Measurements from ENCODE around the gene LRRK1. TPM values are rescaled to one million over a fixed set of nuclear protein-coding genes. Genes with fewer than 3 reads are reported as not detected.

The LRRK1 gene
- total RNA-seq, 2 experiments from 2014 or later: 0.20 to 0.60 TPM

DNA sequence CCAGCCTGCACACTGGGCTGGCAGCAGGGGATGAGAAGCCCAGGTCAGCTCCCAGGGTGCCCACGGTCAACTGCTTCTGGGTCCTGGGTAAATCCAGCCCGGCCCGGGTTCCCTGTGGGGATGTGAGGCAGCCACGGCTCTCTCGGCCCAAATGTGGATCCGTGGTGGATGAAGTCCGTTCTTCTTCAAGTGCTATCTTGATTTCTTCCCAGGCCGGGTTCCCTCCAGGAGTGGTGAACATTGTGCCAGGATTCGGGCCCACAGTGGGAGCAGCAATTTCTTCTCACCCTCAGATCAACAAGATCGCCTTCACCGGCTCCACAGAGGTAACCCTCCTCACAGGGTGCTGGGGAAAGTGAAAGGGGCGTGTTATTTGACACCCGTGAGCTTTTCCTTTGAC lies 23.4 kb upstream of the LRRK1 start:
- CTCF ChIA-PET: interaction anchor here (0.6 to 0.9 kb wide), 2 partner anchors 23 to 1106 kb away, joined by 3 read pairs; no protein-coding TSS in a partner anchor
- DNase-seq: no peak
- Mint-ChIP-seq H3K4me3 (no peak overlapping the region), H3K27ac (no peak overlapping the region), H3K9me3 (no peaks in the 10 kb centered on the region), H3K36me3 (ENCODE audit: low read depth) (no peaks in the 10 kb centered on the region), H3K27me3 (ENCODE audit: low read depth) (peaks cover 31% of the 10 kb centered on the region), H3K4me1 (ENCODE audit: low read depth) (no peaks in the 10 kb centered on the region)
- intact Hi-C loops (cut with micrococcal nuclease): no loop called here

DNA sequence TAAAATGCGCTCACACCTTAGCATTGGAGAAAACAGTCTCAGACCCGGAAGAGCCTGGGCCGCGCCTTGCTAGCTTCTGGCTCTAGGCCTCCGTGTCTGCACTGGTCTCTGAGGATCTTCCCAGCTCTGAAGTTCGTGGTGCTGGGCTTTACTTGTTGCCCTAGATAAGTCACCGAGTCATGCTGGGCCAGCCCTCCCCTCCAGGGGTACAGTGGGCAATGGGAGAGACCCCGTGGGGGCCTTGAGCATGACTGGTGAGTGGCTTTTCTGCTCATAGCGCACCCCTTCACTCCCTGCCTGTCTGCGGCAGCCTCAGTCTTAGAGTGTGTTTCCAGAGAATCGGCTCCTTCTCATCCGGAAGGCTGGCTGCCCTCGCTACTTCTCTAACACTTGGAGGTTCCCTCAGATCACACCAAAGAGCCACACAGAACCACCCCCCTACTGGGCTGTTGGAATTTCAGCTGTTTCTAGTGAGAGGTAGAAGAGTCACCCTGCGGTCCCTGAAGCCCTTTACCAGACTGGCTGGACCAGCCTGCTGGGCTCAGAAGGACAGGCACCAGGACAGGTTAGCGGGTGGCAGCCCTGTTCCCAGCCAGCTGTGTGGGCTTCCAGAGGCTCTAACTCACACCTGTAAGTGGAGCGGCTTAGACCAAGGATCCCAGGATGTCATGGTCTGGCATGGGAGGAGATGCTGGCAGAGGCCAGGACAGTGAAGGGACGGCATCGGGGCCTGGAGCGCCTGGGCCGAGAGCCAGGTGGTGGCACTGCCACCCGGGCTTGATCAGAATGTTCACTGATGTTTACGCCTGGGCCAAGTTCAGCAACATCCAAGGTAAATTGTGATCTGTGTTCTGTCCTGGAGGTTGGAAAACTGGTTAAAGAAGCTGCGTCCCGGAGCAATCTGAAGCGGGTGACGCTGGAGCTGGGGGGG lies 21.7 kb upstream of the LRRK1 start:
- intact Hi-C loops (cut with micrococcal nuclease): no loop called here
- CTCF ChIA-PET: no interaction called here
- Mint-ChIP-seq H3K27me3 (ENCODE audit: low read depth) (peaks cover 18% of the 10 kb centered on the region), H3K36me3 (ENCODE audit: low read depth) (no peaks in the 10 kb centered on the region), H3K4me3 (no peak overlapping the region), H3K4me1 (ENCODE audit: low read depth) (no peaks in the 10 kb centered on the region), H3K9me3 (no peaks in the 10 kb centered on the region), H3K27ac (no peak overlapping the region)
- no peak for DNase-seq

GRCh38 chr15:100898152-100898490 lies 21.0 kb upstream of the LRRK1 start:
- Mint-ChIP-seq H3K27ac (no peak overlapping the region), H3K36me3 (ENCODE audit: low read depth) (no peaks in the 10 kb centered on the region), H3K4me1 (ENCODE audit: low read depth) (no peaks in the 10 kb centered on the region), H3K9me3 (no peaks in the 10 kb centered on the region), H3K4me3 (no peak overlapping the region), H3K27me3 (ENCODE audit: low read depth) (peaks cover 14% of the 10 kb centered on the region)
- intact Hi-C loops (cut with micrococcal nuclease): no loop called here
- no peak for DNase-seq
- CTCF ChIA-PET: no interaction called here

GRCh38 chr15:100898661-100899462 lies 20.3 kb upstream of the LRRK1 start:
- no peaks in the 10 kb centered on the region for H3K4me1 Mint-ChIP-seq (ENCODE audit: low read depth)
- DNase-seq: no peak
- CTCF ChIA-PET: no interaction called here
- no peaks in the 10 kb centered on the region for H3K36me3 Mint-ChIP-seq (ENCODE audit: low read depth)
- intact Hi-C loops (cut with micrococcal nuclease): no loop called here
- peaks cover 8% of the 10 kb centered on the region for H3K27me3 Mint-ChIP-seq (ENCODE audit: low read depth)
- no peak overlapping the region for H3K4me3 Mint-ChIP-seq
- H3K9me3 Mint-ChIP-seq: no peaks in the 10 kb centered on the region
- no peak overlapping the region for H3K27ac Mint-ChIP-seq

- no peaks in the 10 kb centered on the region for H3K4me1 Mint-ChIP-seq (ENCODE audit: low read depth)
- CTCF ChIA-PET: no interaction called here
- H3K4me3 Mint-ChIP-seq: no peak overlapping the region
- peaks cover 5% of the 10 kb centered on the region for H3K27me3 Mint-ChIP-seq (ENCODE audit: low read depth)
- DNase-seq: no peak
- H3K27ac Mint-ChIP-seq: no peak overlapping the region
- intact Hi-C loops (cut with micrococcal nuclease): no loop called here
- H3K36me3 Mint-ChIP-seq (ENCODE audit: low read depth): no peaks in the 10 kb centered on the region
- H3K9me3 Mint-ChIP-seq: no peaks in the 10 kb centered on the region
Observed at GRCh38 chr15:100899601-100900000, 19.6 kb upstream of the LRRK1 start.

DNA sequence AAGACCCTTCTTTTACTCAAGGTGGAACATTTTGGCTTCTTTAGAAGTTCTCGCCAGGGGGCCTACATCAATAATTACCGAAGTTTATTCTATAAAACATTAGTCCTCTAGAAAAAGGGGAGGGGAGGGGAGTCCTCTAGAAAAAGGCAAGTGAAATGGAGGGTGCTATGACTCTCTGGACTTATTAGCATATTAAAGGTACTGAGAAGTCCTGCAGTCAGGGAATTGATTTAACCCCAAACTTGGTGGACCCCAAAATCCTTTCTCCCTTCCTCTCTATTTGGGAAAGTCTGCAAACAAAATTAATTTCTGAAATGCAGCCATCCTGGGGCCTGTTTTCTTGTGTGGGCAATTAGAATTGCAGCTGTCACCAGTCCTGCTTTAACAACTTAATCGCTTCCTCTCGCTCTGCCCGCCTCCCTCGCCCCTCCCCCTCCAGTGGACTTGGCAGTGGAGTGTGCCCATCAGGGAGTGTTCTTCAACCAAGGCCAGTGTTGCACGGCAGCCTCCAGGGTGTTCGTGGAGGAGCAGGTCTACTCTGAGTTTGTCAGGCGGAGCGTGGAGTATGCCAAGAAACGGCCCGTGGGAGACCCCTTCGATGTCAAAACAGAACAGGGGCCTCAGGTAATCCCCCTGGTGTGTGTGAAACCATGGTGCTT lies 18.9 kb upstream of the LRRK1 start:
- no peak for DNase-seq
- CTCF ChIA-PET: no interaction called here
- peaks cover 3% of the 10 kb centered on the region for H3K27me3 Mint-ChIP-seq (ENCODE audit: low read depth)
- H3K4me1 Mint-ChIP-seq (ENCODE audit: low read depth): no peaks in the 10 kb centered on the region
- no peaks in the 10 kb centered on the region for H3K9me3 Mint-ChIP-seq
- H3K36me3 Mint-ChIP-seq (ENCODE audit: low read depth): no peaks in the 10 kb centered on the region
- intact Hi-C loops (cut with micrococcal nuclease): no loop called here
- no peak overlapping the region for H3K4me3 Mint-ChIP-seq
- H3K27ac Mint-ChIP-seq: no peak overlapping the region

DNA sequence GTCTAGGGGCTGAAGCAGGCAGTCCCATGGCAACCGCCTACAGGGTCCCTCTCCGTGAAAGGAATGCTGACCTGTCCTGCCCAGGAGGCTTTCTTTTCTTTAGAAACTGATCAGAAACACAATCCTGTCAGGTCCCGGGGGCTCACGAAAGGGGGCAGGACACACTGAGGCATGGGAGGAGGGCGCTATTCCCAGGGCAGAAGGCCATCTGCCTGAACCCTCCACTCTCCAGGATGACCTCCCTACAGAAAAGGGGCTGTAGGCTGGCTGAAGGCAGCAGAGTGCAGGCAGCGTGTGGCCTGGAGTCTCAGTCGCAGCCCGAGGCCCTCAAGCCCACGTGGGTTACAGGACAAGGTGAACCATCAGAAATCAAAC lies 18.4 kb upstream of the LRRK1 start:
- Mint-ChIP-seq H3K4me3 (no peak overlapping the region), H3K27ac (no peak overlapping the region), H3K4me1 (ENCODE audit: low read depth) (no peaks in the 10 kb centered on the region), H3K36me3 (ENCODE audit: low read depth) (no peaks in the 10 kb centered on the region), H3K27me3 (ENCODE audit: low read depth) (peaks cover 3% of the 10 kb centered on the region), H3K9me3 (no peaks in the 10 kb centered on the region)
- no peak for DNase-seq
- CTCF ChIA-PET: no interaction called here
- intact Hi-C loops (cut with micrococcal nuclease): no loop called here

DNA sequence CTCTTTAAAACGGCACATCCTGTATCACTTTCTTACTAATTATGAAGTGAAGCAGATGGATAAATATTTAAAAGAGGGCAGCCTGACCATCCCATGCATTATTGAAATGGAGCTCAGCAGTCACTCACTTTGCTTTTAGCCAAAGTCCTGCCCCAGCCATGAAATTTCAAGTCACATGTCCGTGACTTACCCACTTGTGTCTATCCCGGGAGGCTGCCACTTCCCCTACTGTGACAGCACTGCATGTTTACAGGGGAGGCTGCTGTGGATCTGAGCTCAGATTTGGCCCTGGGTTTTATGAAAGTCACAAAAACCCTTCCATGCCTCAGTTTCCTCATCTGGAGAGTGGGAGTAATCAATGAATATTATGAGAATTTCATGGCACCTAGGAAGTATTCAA lies 17.9 kb upstream of the LRRK1 start:
- intact Hi-C loops (cut with micrococcal nuclease): no loop called here
- Mint-ChIP-seq H3K36me3 (ENCODE audit: low read depth) (no peaks in the 10 kb centered on the region), H3K4me1 (ENCODE audit: low read depth) (no peaks in the 10 kb centered on the region), H3K4me3 (no peak overlapping the region), H3K27ac (no peak overlapping the region), H3K27me3 (ENCODE audit: low read depth) (peaks cover 3% of the 10 kb centered on the region), H3K9me3 (no peaks in the 10 kb centered on the region)
- DNase-seq: no peak
- CTCF ChIA-PET: no interaction called here

GRCh38 chr15:100901702-100902435 lies 17.3 kb upstream of the LRRK1 start:
- Mint-ChIP-seq H3K4me1 (ENCODE audit: low read depth) (no peaks in the 10 kb centered on the region), H3K27ac (no peak overlapping the region), H3K27me3 (ENCODE audit: low read depth) (peaks cover 3% of the 10 kb centered on the region), H3K4me3 (no peak overlapping the region), H3K36me3 (ENCODE audit: low read depth) (no peaks in the 10 kb centered on the region), H3K9me3 (no peaks in the 10 kb centered on the region)
- CTCF ChIA-PET: interaction anchor here (0.6 to 1.9 kb wide), 3 partner anchors 29 to 105 kb away, joined by 3 to 5 read pairs (median 3); no protein-coding TSS in a partner anchor
- no peak for DNase-seq
- intact Hi-C loops (cut with micrococcal nuclease): no loop called here

- no peaks in the 10 kb centered on the region for H3K36me3 Mint-ChIP-seq (ENCODE audit: low read depth)
- H3K27me3 Mint-ChIP-seq (ENCODE audit: low read depth): peaks cover 9% of the 10 kb centered on the region
- no peak overlapping the region for H3K4me3 Mint-ChIP-seq
- no peak overlapping the region for H3K27ac Mint-ChIP-seq
- CTCF ChIA-PET: interaction anchor here (0.6 to 1.9 kb wide), 3 partner anchors 29 to 104 kb away, joined by 3 to 5 read pairs (median 3); no protein-coding TSS in a partner anchor
- DNase-seq: no peak
- intact Hi-C loops (cut with micrococcal nuclease): no loop called here
- no peaks in the 10 kb centered on the region for H3K4me1 Mint-ChIP-seq (ENCODE audit: low read depth)
- H3K9me3 Mint-ChIP-seq: no peaks in the 10 kb centered on the region
Observed at GRCh38 chr15:100902436-100903167, 16.6 kb upstream of the LRRK1 start.

- CTCF ChIA-PET: interaction anchor here (1.4 to 3.9 kb wide), 3 partner anchors 15 to 105 kb away, joined by 3 to 15 read pairs (median 5); partner anchors contain the start of gene LRRK1
- Mint-ChIP-seq H3K27ac (no peak overlapping the region), H3K9me3 (no peaks in the 10 kb centered on the region), H3K27me3 (ENCODE audit: low read depth) (peaks cover 9% of the 10 kb centered on the region), H3K4me1 (ENCODE audit: low read depth) (no peaks in the 10 kb centered on the region), H3K36me3 (ENCODE audit: low read depth) (no peaks in the 10 kb centered on the region), H3K4me3 (no peak overlapping the region)
- intact Hi-C loops (cut with micrococcal nuclease): no loop called here
- DNase-seq: no peak
Observed at GRCh38 chr15:100903168-100903554, 16.0 kb upstream of the LRRK1 start.
